HEK293T (cell line): ENCODE results near the gene ELL3.
A peak's percentile ranks its signal among the peaks of the same experiment; 100 is the strongest.

Experiments
- CTCF ChIA-PET: fragments of 350-600 bp; formaldehyde crosslinking; extraction: SDS; loops from one replicate; lab custom pipeline; 2021; ENCODE audit warnings: antibody characterized with exemption, inconsistent platforms; lab: Yijun Ruan, JAX
- POLR2A ChIA-PET: fragments of 350-600 bp; formaldehyde crosslinking; extraction: SDS; loops from one replicate; lab custom pipeline; 2020; ENCODE audit warnings: antibody characterized with exemption, inconsistent platforms; lab: Yijun Ruan, JAX
- DNase-seq: peaks from one replicate; pipeline ENCODE4 v3.0.0; 2012; ENCODE audit warnings: mixed read lengths; ENCODE audit errors: extremely low spot score
- ARNT ChIP-seq: fragments of 450-650 bp; IDR thresholded peaks from 2 replicates; pipeline ENCODE4 v1.6.1; 2017; ENCODE audit warnings: mild to moderate bottlenecking
- BHLHE40 ChIP-seq: fragments of 450-650 bp; IDR thresholded peaks from 2 replicates; pipeline ENCODE4 v1.6.1; 2016; ENCODE audit warnings: mild to moderate bottlenecking, moderate library complexity, borderline replicate concordance
- CTBP1 ChIP-seq: fragments of 450-650 bp; IDR thresholded peaks from 2 replicates; pipeline ENCODE4 v1.6.1; 2016; ENCODE audit warnings: borderline replicate concordance
- ELF4 ChIP-seq: fragments of 450-650 bp; IDR thresholded peaks from 2 replicates; pipeline ENCODE4 v1.6.1; 2017; ENCODE audit warnings: antibody characterized with exemption
- FOXA1 ChIP-seq: fragments of 450-650 bp; IDR thresholded peaks from 2 replicates; pipeline ENCODE4 v1.6.1; 2016; ENCODE audit warnings: mild to moderate bottlenecking
- FOXK2 ChIP-seq: fragments of 450-650 bp; IDR thresholded peaks from 2 replicates; pipeline ENCODE4 v1.6.1; 2016; ENCODE audit warnings: mild to moderate bottlenecking
- FOXM1 ChIP-seq: fragments of 450-650 bp; IDR thresholded peaks from 2 replicates; pipeline ENCODE4 v1.6.1; 2017; ENCODE audit warnings: mild to moderate bottlenecking, borderline replicate concordance
- HDGF ChIP-seq: fragments of 450-650 bp; IDR thresholded peaks from 2 replicates; pipeline ENCODE4 v1.6.1; 2017; ENCODE audit warnings: antibody characterized with exemption, borderline replicate concordance
- L3MBTL2 ChIP-seq: fragments of 450-650 bp; conservative IDR thresholded peaks from 2 replicates; pipeline ENCODE4 v1.6.1; 2016; ENCODE audit warnings: mild to moderate bottlenecking
- LEF1 ChIP-seq: fragments of 450-650 bp; IDR thresholded peaks from 2 replicates; pipeline ENCODE4 v1.6.1; 2017; ENCODE audit warnings: mild to moderate bottlenecking, borderline replicate concordance
- NFRKB ChIP-seq: fragments of 450-650 bp; IDR thresholded peaks from 2 replicates; pipeline ENCODE4 v1.6.1; 2016; ENCODE audit warnings: mild to moderate bottlenecking, moderate library complexity
- PKNOX1 ChIP-seq: fragments of 450-650 bp; IDR thresholded peaks from 2 replicates; pipeline ENCODE4 v1.6.1; 2016
- SP1 ChIP-seq: fragments of 450-650 bp; IDR thresholded peaks from 2 replicates; pipeline ENCODE4 v1.6.1; 2017
- SUZ12 ChIP-seq: fragments of 450-650 bp; IDR thresholded peaks from 2 replicates; pipeline ENCODE4 v1.6.1; 2016; ENCODE audit warnings: mild to moderate bottlenecking
- TARDBP ChIP-seq: fragments of 450-650 bp; IDR thresholded peaks from 2 replicates; pipeline ENCODE4 v1.6.1; 2016
- ZNF384 ChIP-seq: fragments of 450-650 bp; IDR thresholded peaks from 2 replicates; pipeline ENCODE4 v1.6.1; 2016

Gene ELL3

DNA sequence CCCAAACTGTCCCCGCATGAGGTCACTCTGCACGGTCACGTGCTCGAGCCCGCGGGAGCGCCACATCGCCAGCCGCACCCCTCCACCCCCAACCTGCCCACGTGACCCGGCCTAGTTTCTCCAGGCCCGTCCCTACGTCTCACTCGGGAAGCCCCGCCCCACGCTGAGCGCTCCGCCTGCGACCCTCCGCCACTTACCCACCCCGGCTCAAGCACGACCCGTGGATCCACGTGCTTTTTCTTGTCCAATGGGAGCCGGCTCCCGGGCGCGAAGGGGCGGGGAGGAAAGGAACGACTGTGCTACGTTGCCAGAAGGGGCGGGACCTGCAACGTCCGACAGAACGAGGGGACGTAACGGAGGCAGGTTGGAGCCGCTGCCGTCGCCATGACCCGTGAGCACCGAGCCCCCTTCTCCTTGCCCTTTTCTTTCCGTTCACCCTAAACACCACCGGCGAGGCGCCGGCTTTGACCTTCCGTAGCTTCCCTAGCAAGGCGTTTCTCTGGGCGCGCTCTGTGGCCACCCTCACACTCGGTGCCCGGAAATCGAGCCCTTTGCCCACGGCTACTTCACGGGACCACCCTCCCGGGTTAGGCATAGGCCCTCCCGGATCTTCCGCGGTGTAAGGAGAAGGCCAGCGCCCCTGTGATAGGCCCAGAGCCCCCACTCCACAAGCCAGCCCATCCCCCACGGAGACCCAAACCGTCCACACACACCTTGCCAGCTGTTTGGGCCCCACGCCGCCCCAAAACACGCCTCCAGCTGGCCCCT, 15.4 kb upstream of the ELL3 start, which contains the start of gene SERF2:
TSS of gene SERF2 (plus strand) at position 328 of the 768 bp plus-strand sequence. CDS start at position 385, 57 bp downstream.
- DNase-seq: peak; percentile 92
- ChIA-PET POLR2A (interaction anchor here (1.2 to 6.3 kb wide), 4 partner anchors 8 to 33 kb away, joined by 3 to 33 read pairs (median 9); partner anchors contain the start of genes ELL3, HYPK, MFAP1 and SERINC4), CTCF (interaction anchor here (3.1 kb wide), 1 partner anchor 15 kb away, joined by 13 read pairs; the partner anchor contains the start of gene ELL3)
- TF ChIP-seq ZNF384: no peak
- TF ChIP-seq L3MBTL2: peak; percentile 81; the same call in 1 of the 2 replicates

DNA sequence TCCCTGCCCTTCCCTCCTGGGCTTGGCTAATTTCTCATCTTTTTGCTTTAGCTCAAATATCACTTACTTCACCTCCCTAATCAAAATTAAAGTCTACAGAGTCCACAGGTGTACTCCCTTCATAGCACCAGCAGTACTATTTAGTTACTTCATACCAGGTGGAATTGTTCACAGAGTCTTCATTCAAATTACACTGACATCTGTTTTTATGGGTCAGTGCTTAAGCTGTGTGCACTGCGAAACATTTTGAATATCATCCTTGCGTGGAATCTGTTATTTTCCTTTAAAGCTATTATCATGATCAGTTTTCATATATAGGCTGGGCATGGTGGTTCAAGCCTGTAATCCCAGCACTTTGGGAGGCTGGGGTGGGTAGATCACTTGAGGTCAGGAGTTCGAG, 12.6 kb upstream of the ELL3 start:
- POLR2A ChIA-PET: interaction anchor here (2.5 to 6.3 kb wide), 2 partner anchors 11 to 12 kb away, joined by 11 to 33 read pairs; partner anchors contain the start of genes ELL3, HYPK and SERINC4
- TF ChIP-seq FOXK2: no peak
- no peak for TF ChIP-seq PKNOX1
- no peak for TF ChIP-seq FOXA1
- TF ChIP-seq LEF1: no peak
- no peak for TF ChIP-seq NFRKB
- no peak for TF ChIP-seq CTBP1
- TF ChIP-seq SUZ12: no peak
- TF ChIP-seq ZNF384: no peak
- TF ChIP-seq HDGF: no peak
- no peak for TF ChIP-seq ARNT
- no peak for TF ChIP-seq SP1
- TF ChIP-seq L3MBTL2: no peak
- TF ChIP-seq TARDBP: no peak
- no peak for TF ChIP-seq FOXM1
- TF ChIP-seq ELF4: no peak
- TF ChIP-seq BHLHE40: no peak
- CTCF ChIA-PET: interaction anchor here (3.1 kb wide), 1 partner anchor 12 kb away, joined by 13 read pairs; the partner anchor contains the start of gene ELL3
- DNase-seq: no peak

DNA sequence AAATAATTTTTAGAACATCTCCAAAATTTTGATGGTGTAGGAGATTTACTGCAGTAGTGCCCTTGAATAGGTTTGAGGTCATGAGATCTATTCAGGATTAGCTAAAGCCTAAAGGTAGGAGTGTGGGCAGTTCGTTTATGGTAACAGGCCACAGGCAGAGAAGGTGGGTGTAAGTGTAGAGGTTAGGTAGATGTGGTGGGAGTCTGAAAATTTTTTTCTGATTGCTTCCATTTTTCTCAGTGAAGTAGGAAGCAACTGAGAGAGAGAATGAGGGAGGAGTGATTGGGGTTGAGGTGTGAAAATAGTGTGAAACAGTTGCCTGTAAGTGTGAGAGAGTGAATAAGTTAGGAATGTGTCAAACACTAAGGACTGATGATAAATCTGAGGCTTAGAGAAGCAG, 2.2 kb upstream of the ELL3 start:
- POLR2A ChIA-PET: no interaction called here
- CTCF ChIA-PET: interaction anchor here (0.6 kb wide), 1 partner anchor 102 kb away, joined by 5 read pairs; no protein-coding TSS in a partner anchor
- no peak for TF ChIP-seq BHLHE40
- TF ChIP-seq LEF1: no peak
- TF ChIP-seq L3MBTL2: no peak
- no peak for TF ChIP-seq FOXA1
- TF ChIP-seq ZNF384: no peak
- no peak for TF ChIP-seq CTBP1
- TF ChIP-seq HDGF: no peak
- no peak for DNase-seq

GRCh38 chr15:43777267-43777914, 625 bp upstream of the ELL3 start:
- POLR2A ChIA-PET: interaction anchor here (0.6 to 3.0 kb wide), 13 partner anchors 9 to 337 kb away, joined by 3 to 33 read pairs (median 3); partner anchors contain the start of genes HYPK, MFAP1, PDIA3 and SERF2
- CTCF ChIA-PET: interaction anchor here (0.6 to 2.0 kb wide), 3 partner anchors 13 to 252 kb away, joined by 3 to 13 read pairs (median 3); no protein-coding TSS in a partner anchor
- DNase-seq: peak; percentile 55
- TF ChIP-seq HDGF (no peak), L3MBTL2 (peak; percentile 88)

GRCh38 chr15:43776101-43776717, 557 bp downstream of the ELL3 start:
- CTCF ChIA-PET: interaction anchor here (0.6 to 2.0 kb wide), 3 partner anchors 14 to 25 kb away, joined by 4 to 13 read pairs (median 7); partner anchors contain the start of gene HYPK
- TF ChIP-seq L3MBTL2 (no peak), FOXM1 (no peak), FOXA1 (no peak), PKNOX1 (no peak), SUZ12 (no peak), NFRKB (no peak), CTBP1 (no peak), HDGF (no peak), ZNF384 (no peak), BHLHE40 (no peak), TARDBP (no peak), FOXK2 (no peak), ARNT (no peak), LEF1 (no peak)
- no peak for DNase-seq
- POLR2A ChIA-PET: interaction anchor here (0.7 to 3.0 kb wide), 13 partner anchors 10 to 335 kb away, joined by 3 to 33 read pairs (median 4); partner anchors contain the start of genes HYPK, MFAP1, PDIA3 and SERF2
